Stimulated activated CD4-positive, alpha-beta T cell treated with anti-CD3 and anti-CD28 coated beads, TNF-alpha, amount 100 ng/mL, for 24 hours (primary cell): Measurements from ENCODE around the gene CELSR1.
"Not testable (repeated sequence)": the region's sequence is repeated elsewhere in the genome, so short reads cannot be mapped to it uniquely, and the experiment has no call there.

ENCODE experiments used
- DNase-seq, 3 experiments: peaks; one replicate each; pipeline ENCODE4 v3.0.0-alpha.2; 2020; ENCODE audit warnings: low read depth in 3 of 3

CELSR1 gene

GRCh38 chr22:46402505-46402904 is 134.9 kb downstream of the CELSR1 start:
- DNase-seq, result no peak

DNA sequence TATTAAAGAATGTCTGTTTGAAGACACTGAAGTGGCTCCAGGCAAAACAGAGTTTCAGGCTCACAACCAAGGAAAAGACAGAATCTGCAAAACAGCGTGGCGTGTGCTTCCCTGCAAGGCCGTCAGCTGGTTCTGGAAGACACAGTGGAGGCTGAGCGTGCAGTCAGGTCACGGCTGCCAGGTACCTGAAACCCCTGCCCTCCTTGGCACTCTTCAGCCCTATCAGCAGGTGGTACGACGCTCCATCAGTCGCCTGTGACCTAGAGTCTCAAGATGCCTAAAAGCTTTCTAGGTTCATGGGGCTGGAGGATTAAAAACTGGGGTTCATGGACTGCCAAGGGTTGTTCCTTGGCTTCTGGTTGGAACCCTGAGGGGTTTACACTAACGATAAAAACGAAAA is 136.1 kb downstream of the CELSR1 start:
- no peak for DNase-seq

DNA sequence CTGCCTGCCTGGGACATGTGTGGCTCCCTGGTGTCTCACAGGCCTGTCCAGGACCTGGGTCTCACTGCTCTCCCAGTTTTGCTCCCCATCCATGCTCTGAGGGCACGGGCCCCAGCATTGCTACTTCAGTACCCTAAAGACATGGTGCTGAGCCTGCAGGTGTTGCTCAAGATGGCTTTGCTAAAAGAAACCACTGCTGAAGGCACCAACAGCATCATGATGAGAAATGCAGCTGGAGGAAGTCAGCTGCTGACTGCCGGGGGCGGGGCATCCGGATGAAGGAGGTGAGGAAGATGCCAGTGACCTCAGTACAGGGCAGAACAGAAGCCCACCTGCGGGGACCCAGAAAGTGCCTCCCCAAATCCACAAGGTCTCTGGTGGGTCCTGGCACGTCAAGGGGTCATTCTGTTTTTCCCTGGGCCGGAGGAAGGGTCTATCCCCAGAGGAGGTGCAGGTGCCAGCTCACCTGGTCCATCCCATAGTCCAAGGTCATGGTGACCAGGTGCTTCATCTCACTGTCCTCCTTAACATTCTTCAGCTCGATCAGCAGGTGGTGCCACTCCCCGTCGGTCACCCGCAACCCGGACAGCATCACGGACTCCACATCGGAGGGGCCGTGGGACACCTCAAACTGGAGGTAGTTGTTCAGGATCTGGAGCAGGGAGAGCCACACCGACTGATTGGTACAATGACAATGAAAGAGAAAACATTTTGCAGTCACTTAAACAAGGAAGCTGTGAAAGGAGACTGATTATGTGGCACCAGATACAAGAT is 138.0 kb downstream of the CELSR1 start:
- DNase-seq, result no peak

DNA sequence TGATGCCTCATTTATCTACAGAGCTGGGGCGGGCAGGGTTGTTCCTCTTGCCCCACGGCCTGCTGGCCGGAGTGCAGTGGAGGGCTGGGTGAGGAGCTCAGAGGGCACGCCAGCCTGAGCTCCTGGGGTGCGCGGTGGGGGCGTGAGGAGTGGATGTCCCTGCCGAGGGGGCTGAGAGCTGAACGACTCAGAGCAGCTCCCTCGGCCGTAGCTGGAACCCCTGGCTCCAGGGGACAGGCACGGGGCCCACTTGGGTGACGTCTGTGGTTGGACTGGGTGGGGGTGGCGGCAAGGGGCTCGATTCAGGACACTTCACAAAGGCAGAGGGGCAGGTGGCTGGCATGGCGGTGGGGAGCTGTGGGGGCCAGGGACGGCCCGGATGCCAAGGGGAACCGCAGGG is 139.5 kb downstream of the CELSR1 start:
- no peak for DNase-seq

DNA sequence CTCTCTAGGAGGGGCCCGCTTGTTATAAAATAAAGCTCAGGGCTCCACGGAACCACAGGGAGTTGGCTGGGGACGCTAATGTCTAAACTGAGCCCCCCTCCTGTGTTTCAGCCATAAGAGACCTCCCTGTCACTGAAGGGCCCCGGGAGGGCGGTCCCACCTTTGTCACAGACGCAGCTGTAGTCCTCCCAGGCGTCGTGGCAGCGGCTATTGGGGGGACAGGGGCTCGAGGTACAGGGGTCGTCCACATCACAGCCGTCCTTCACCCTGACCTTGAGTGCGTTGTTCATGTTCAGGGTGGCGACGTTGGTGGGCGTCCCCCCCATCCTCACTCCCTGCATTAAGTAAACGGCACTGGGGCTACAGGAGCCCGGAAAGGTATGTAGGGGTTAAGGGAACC is 139.9 kb downstream of the CELSR1 start:
- DNase-seq, result no peak

DNA sequence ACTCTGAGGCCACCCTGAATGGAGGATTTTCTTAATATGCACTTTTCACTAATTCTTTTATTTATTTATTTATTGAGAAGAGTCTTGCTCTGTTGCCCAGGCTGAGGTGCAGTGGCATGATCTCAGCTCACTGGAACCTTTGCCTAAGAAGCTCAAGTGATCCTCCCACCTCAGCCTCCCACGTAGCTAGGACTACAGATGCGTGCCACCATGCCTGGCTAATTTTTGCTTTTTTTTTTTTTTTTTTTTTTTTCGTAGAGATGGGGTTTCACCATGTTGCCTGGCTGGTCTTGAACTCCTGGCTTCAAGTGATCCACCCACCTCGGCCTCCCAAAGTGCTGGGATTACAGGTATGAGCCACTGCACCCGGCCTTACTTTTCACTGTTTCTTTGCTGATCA is 140.4 kb downstream of the CELSR1 start:
- DNase-seq, result not testable (repeated sequence)

DNA sequence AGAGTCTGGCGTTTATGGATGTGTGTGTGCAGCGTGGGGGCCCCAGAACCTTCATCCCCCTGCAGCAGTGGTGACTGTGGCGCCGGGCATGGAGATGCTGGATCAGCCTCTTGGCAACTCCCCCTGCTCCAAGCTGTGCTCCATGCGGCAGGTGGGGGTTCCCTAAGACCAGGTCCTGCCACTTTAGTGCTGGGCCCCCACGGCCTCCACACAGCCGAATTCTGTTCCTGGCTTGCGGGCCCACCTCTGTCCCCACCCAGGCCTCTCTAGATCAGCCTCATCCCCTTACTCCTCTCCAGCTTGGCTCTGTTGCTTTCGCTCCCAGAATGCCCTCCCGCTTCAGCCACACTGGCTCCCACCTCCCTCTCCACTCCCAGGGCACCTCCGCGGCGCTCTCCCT is 142.3 kb downstream of the CELSR1 start:
- DNase-seq, result no peak

DNA sequence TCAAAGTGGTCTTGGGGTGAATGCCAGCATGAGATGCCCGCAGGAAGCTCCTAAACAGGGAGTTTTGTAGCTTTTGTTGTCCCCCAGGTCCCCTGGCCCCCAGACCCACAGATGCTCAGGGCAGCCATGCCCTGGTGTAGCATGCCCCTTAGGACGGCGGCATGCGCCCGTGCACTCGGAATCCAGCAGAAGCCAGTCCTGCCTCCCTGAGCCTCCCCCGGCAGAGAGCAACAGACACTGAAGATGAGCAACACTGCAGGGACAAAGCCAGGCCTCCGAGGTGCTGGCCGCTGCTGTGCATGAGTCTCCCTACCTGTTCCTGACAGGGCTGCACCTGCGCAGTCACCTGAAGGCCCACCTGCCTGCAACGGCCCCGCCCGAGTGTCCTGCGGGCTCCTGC is 142.8 kb downstream of the CELSR1 start:
- no peak for DNase-seq

DNA sequence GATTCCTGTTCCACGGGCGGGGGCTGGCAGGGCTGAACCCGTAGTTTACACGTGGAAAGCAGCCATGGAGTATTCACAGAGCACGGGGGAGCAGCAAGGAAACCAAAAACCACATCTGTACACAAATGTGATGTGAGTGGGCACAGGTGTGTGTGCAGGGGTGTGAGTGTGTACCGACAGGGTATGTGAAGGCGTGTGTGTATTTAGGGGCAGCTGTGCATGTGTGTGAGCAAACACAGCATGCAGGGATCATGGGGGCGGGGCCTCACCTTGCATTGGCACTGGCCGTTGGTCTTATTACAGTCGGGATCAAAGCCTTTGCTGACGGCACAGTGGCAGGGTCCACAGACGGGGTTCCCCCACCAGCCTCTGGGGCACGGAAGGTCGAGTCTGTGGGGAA is 143.5 kb downstream of the CELSR1 start:
- no peak for DNase-seq

DNA sequence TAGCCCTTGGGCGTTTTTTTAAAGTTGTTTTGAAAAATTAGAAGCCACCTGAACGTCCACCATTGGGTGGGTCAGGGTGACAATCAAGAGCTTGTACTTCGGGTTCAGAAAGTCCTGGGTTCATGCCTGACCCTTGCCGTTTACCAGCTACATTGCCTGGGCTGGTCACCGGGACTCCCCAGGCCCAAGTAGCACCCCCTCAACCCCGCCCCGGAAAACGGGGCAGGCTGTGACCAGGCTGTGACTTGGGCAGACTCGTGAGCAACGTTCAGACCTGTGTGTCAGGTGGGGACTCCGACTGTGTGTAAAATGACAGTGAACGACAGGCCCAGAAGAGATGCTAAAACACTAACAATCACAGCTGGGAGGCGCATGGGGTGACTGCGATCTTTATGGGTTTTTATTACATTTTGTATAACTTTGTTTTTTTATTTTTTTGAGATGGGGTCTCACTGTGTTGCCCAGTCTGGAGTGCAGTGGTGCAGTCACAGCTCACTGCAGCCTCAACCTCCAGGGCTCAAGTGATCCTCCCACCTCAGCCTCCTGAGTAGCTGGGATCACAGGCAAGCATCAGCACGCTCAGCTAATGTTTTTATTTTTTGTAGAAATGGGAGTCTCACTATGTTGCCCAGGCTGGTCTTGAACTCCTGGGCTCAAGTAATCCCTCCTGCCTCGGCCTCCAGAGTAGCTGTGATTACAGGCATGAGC is 145.1 kb downstream of the CELSR1 start:
- no peak for DNase-seq

DNA sequence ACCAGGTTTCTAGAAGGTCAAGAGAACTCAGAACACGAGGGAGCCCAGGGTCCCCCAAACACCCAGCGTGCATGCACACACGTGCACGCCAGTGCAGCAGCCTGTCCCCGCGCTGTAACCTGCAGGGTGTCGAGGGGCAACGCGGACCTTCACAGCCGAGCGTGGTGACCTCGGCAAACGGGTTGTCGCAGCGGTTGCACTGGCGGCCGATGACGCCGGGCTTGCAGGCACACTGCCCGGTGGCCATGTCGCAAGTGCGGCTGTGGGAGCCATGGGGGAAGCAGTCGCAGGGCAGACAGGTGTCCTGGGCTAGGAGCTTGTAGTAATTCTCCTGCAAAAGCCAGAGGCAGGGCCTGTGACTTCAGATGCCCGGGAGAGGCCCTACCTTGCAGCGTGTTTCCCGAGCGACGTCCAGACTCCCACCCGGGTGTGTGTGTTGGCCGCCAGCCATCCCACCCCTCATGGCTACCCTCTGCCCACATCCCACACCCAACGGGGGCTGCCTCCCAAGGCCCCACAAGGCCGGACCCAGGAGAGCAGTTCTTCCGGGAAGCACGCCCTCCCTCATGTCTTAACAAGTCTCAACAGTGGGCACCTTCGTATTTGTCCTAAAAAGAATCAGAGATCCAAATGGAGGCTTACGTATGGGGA is 145.8 kb downstream of the CELSR1 start:
- DNase-seq, result no peak

- DNase-seq, result no peak
Measured at GRCh38 chr22:46390652-46391301, 146.6 kb downstream of the CELSR1 start.

- DNase-seq, result no peak
Measured at GRCh38 chr22:46390105-46390651, 147.2 kb downstream of the CELSR1 start.

DNA sequence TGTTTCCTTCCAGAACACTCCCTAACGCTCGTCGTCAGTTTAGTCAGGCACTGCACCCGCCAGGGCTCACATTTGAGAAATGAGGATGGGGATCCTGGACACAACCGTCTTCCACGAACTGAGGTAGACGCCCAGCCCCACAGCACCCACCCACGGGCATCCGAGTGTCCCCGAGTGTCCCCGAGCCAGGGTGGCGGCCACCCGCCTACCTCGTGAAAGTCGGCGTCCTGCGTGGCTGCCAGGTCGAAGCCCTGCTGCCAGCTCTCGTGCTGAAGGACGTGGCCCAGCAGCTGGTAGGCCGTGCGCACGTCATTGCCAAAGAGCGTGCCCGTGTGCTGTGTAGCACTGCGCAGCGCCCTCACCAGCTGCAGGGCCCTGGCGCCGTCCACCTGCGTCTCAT is 148.3 kb downstream of the CELSR1 start:
- no peak for DNase-seq

DNA sequence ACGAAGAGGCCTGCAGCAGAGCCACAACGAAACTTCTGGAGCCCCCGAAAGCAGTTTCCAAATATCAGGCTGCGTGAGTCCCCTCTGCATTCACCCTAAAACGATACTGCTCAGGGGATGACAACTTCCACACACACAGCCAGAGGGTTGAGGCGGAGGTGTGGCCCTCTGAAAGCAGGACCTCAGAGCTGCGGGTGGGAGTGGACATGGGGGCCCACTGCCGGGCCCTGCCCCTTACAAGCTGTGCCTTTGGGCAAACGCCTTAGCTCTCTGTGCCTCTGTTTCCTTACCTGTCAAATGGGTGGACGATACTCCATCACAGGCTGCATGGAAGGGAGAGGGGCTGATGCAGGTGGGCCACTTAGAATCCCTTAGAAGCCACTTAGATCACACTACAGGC is 148.8 kb downstream of the CELSR1 start:
- no peak for DNase-seq

GRCh38 chr22:46387748-46388147 is 149.7 kb downstream of the CELSR1 start:
- no peak for DNase-seq

- DNase-seq, result no peak
Measured at GRCh38 chr22:46386312-46386711, 151.1 kb downstream of the CELSR1 start.

DNA sequence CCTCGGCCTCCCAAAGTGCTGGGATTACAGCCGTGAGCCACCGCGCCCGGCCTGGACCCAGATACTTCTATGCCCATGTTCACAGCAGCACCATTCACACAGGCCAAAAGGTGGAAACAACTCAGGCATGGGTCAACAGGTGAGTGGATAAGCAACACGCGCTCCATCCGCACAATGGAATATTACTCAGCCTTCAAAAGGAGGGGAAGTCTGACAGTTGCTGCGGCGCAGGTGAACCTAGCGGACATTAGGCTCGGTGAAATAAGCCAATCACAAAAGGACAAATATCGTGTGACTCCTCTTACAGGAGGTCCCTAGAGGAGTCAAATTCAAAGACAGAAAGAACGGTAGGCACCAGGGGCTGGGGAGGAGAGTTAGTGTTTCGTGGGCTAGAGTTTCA is 154.9 kb downstream of the CELSR1 start:
- DNase-seq, result no peak

DNA sequence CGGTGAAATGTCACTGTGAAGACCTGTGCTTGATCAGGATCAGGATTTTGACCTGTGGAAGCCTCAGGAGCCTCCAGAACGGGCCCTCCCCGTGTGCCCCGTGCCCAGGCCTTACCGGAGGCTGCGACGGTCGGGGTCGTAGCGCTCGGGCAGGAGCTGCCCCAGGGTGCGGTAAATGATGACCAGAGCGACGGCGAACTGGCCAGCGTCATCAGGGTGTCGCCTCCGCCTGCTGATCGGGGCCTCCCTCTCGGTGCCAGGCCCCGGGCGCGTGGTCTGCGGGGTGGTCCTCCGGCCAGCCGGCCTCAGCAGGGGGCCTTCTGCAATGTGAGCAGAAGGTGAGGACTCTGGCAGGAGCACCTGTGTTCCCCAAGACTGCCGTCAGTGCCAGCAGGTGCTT is 155.7 kb downstream of the CELSR1 start:
- no peak for DNase-seq

DNA sequence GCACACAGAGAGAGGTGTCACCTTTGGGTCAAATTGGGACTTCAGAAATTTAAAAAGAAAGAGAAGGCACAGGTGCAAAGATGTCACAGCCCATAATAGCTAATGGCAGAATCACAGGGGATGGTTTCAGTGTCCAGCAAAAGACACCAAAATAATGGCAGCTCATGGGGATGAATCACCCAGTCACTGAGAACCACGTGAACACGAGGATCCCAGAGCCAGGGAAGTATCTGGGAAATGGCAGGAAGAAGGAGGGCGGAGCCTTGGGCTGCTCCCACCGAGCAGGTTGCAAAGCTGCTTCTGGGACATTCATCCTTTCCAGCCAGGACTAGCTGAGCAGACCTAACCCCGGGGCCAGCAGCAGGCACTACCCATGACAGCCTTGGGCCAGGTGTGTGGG is 156.3 kb downstream of the CELSR1 start:
- DNase-seq, result no peak

- DNase-seq, result no peak
Measured at GRCh38 chr22:46380581-46380980, 156.8 kb downstream of the CELSR1 start.

GRCh38 chr22:46380069-46380468 is 157.4 kb downstream of the CELSR1 start:
- DNase-seq, result no peak
